Memory B cell (primary cell): ENCODE results near the gene PPHLN1.

Experiments
- ATAC-seq: fragments of 150-1000 bp; cut with Tn5 transposase; 2 replicates; pipeline ENCODE4 v1.10.0; 2021; ENCODE audit warnings: low read depth, mild to moderate bottlenecking, moderate library complexity
- DNase-seq, 2 donors: peaks; one replicate each; pipeline ENCODE4 v3.0.0; 2022; ENCODE audit warnings: low spot score in 2 of 2
- H3K27ac Mint-ChIP-seq: one replicate; pipeline ENCODE4 v1.8.0; 2022; ENCODE audit warnings: mild to moderate bottlenecking, moderate library complexity, mixed read lengths
- H3K27me3 Mint-ChIP-seq: one replicate; pipeline ENCODE4 v1.8.0; 2022; ENCODE audit warnings: mixed read lengths
- H3K36me3 Mint-ChIP-seq: one replicate; pipeline ENCODE4 v1.8.0; 2022; ENCODE audit warnings: mild to moderate bottlenecking, mixed read lengths
- H3K4me1 Mint-ChIP-seq: one replicate; pipeline ENCODE4 v1.8.0; 2022; ENCODE audit warnings: mixed read lengths
- H3K4me3 Mint-ChIP-seq: one replicate; pipeline ENCODE4 v1.8.0; 2022; ENCODE audit warnings: mild to moderate bottlenecking, moderate library complexity, mixed read lengths
- H3K9me3 Mint-ChIP-seq: one replicate; pipeline ENCODE4 v1.8.0; 2022; ENCODE audit warnings: mixed read lengths

Gene PPHLN1

DNA sequence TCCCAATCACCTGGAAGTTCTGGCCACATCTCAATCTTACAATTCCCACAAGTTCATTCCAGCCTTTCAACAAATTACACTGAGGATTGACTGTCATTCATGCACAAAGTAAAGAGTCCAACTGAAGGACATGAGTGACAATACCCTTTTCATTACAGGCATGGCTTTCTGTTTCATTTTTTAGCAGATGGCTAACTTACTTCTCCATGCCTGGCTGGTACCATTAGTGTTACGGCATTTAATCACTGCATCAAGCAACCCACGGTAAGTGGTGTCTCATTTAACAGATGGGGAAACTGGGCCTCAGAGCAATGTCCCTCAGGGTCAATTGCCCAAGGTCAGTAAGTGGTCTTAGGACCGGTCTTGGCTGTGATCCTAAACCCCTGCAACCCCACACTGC lies 149.1 kb downstream of the PPHLN1 start:
- H3K27ac Mint-ChIP-seq = peak overlapping the region; percentile 85
- H3K4me3 Mint-ChIP-seq = peak overlapping the region; percentile 68
- H3K9me3 Mint-ChIP-seq = no peaks in the 10 kb centered on the region
- H3K4me1 Mint-ChIP-seq = peaks cover 50% of the 10 kb centered on the region
- H3K27me3 Mint-ChIP-seq = no peaks in the 10 kb centered on the region
- DNase-seq = no peak
- H3K36me3 Mint-ChIP-seq = peaks cover 13% of the 10 kb centered on the region
- peak; percentile 70 for ATAC-seq

DNA sequence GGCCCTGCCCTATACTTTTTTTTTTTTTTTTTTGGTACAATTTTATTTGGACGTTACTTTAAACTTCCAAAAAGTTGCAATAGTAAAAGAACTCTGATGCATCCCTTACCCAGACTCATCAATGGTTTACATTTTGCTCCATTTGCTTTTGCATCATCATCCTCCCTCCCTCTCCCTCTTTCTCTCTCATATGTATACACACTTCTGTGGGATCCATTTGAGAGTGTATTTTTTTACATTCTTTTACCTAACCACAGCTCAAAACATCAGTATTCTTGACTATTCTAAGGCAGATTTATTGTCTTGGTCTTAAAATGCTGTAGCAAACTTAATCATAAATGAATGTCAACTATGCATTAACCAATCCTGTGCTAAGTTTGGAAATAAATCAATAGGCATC lies 152.0 kb downstream of the PPHLN1 start:
- peaks cover 37% of the 10 kb centered on the region for H3K4me1 Mint-ChIP-seq
- no peaks in the 10 kb centered on the region for H3K27me3 Mint-ChIP-seq
- H3K4me3 Mint-ChIP-seq = no peak overlapping the region
- no peak for DNase-seq
- ATAC-seq = no peak
- no peaks in the 10 kb centered on the region for H3K36me3 Mint-ChIP-seq
- no peak overlapping the region for H3K27ac Mint-ChIP-seq
- no peaks in the 10 kb centered on the region for H3K9me3 Mint-ChIP-seq

DNA sequence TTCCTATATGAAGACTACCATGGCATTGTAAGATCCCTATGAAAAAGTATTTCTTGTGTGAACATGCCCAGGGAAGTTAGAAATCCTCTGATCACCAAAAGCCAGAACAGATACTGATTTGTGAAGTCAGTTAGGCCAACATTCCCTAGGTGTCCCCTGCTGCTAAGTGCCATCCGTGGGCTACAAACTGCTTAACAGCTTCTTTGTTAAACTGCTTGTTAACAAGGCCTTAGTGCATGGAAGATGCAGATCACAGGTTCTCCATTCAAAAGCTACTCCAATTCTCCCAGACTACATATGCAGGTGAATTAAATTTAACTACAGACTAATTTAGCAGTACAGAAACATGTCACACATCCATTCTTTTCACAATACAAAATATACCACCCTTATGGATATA lies 155.4 kb downstream of the PPHLN1 start:
- no peak overlapping the region for H3K27ac Mint-ChIP-seq
- no peak for ATAC-seq
- no peaks in the 10 kb centered on the region for H3K9me3 Mint-ChIP-seq
- no peak overlapping the region for H3K4me3 Mint-ChIP-seq
- no peak for DNase-seq
- H3K27me3 Mint-ChIP-seq = no peaks in the 10 kb centered on the region
- peaks cover 35% of the 10 kb centered on the region for H3K4me1 Mint-ChIP-seq
- peaks cover 4% of the 10 kb centered on the region for H3K36me3 Mint-ChIP-seq

DNA sequence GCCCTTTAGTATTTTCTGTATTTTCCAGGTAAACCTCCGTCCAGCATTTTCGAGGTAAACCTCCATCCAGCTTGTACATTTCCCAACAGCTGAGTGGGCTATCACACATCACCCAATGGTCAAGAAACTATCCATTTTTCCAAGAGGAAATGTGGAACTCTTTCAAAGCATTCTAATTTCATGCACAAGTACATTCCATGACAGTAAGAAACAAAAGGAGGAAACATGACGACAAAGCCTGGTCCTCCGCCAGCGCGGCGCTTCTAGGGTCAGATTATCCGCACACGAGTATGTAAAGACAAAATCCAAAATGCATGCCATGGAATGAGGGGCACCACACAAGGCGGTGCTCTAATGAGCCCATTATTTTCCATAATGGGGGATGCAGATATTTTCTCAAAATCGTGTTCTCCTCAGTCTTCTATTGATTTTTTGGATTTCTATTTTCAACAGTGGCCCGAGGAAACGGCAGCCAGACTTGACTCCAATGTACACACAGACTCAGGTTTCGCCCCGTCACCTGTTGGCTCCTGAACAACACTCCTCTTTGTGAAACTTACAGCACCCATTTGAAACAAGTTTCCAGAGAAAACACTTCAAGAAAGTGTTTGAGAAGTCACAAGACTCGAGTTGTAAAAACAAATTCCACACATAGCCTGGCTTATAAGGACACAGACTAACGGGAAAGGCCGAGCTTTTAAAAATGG lies 156.2 kb downstream of the PPHLN1 start:
- no peak for DNase-seq
- no peak for ATAC-seq
- Mint-ChIP-seq H3K27me3 (no peaks in the 10 kb centered on the region), H3K9me3 (no peaks in the 10 kb centered on the region), H3K4me3 (peak overlapping the region; percentile 98), H3K27ac (peak overlapping the region; percentile 86), H3K4me1 (peaks cover 35% of the 10 kb centered on the region), H3K36me3 (peaks cover 4% of the 10 kb centered on the region)

DNA sequence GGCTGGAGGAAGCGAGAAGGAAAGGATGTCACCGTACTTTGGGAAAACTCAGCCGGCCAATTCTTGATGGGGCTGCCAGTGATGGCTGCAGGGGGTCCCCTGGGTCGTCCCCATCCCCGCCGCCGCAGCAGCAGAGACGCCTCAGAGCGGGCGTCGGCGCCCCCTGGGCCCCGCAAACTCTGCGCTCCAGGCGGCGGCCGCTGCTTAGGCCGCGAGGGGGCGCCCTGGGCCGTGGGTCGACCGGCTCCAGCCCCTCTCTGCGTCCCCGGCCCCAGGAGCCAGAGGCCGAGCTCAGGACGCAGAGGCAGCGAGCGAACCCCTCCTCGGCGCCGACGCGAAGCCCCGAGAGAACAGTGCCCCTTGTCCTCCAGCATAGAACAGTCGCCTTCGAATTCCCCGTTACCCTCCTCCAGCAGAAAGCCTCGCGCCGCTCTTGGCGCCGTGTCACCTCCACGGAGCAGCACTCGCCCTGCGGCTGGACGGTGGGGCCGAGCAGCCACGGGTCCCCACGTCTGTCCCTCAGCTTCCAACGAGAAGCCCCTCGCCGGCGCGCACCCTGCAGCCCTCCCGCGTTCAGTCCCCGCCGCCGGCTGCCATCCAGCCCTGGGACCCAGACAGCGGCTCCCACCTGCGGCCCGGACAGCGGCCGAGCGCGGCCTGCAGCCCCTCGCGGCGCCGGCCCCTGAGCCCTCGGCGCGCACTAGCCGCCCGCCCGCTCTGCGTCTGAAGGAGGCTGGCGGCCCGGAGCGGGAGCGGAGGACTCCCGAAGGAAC lies 157.0 kb downstream of the PPHLN1 start:
- Mint-ChIP-seq H3K36me3 (peaks cover 4% of the 10 kb centered on the region), H3K4me3 (peak overlapping the region; percentile 98), H3K27me3 (no peaks in the 10 kb centered on the region), H3K4me1 (peaks cover 33% of the 10 kb centered on the region), H3K9me3 (no peaks in the 10 kb centered on the region), H3K27ac (peak overlapping the region; percentile 86)
- ATAC-seq (peak; percentile 65), DNase-seq (peak; percentile 77 to 91)

DNA sequence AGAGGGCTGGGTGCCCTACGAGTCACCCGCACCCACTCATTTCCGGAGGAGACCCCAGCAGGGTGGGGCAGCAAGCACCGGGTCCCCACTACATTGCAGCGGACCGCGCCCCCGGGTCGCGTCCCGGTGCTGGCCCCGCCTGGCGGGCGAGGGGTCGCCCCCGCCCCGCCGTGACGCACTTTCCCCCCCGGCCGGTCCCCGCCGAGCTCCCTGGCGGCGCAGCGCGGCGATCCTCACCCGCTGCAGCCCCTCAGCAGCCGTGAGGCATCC lies 157.5 kb downstream of the PPHLN1 start:
- peak overlapping the region; percentile 98 for H3K4me3 Mint-ChIP-seq
- H3K9me3 Mint-ChIP-seq = no peaks in the 10 kb centered on the region
- DNase-seq = no peak
- H3K36me3 Mint-ChIP-seq = peaks cover 4% of the 10 kb centered on the region
- no peaks in the 10 kb centered on the region for H3K27me3 Mint-ChIP-seq
- ATAC-seq = peak; percentile 49
- peak overlapping the region; percentile 98 for H3K27ac Mint-ChIP-seq
- H3K4me1 Mint-ChIP-seq = peaks cover 28% of the 10 kb centered on the region

DNA sequence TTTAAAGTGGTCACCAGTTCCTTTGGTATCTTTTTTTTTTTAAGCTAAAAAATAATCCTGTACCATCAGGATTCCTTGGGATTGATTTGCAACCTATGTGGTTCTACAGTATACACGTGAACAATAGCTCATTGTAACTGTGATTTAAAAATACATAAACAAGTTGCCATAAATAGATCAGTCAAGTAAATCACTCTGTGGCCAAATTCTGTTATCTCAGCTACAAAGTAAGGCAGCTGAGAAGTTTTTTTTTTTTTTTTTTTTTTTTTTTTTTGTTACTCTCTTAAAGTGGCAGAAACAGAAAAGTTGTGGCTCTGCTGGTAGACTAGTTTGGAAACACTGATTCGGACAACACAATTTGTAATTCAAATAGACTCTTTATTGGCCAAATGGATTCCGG lies 159.0 kb downstream of the PPHLN1 start:
- Mint-ChIP-seq H3K4me3 (no peak overlapping the region), H3K27me3 (no peaks in the 10 kb centered on the region), H3K4me1 (peaks cover 18% of the 10 kb centered on the region), H3K36me3 (peaks cover 4% of the 10 kb centered on the region), H3K27ac (peak overlapping the region; percentile 25), H3K9me3 (no peaks in the 10 kb centered on the region)
- DNase-seq = no peak
- no peak for ATAC-seq

DNA sequence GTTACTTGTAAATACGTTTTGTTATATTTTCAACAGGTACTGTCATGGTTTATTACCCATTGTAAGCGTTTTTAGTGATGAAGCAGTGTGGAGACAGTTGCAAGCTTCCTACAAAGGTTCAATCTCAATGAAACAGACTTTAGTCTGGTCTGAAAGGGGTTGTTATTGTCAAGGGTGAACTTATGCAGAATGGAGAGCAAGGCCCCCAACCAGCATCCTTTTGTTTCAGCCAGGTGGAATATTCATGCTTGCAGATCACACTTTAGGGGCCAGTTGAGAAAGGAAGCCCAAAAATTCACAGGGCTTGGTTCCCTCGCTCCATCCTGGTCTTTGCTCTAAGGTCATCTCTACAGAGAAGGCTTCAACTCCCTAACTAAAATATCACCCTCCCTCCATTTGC lies 159.9 kb downstream of the PPHLN1 start:
- DNase-seq (no peak), ATAC-seq (no peak)
- H3K4me3 Mint-ChIP-seq = no peak overlapping the region
- H3K9me3 Mint-ChIP-seq = no peaks in the 10 kb centered on the region
- peaks cover 4% of the 10 kb centered on the region for H3K36me3 Mint-ChIP-seq
- H3K4me1 Mint-ChIP-seq = peaks cover 11% of the 10 kb centered on the region
- peak overlapping the region; percentile 25 for H3K27ac Mint-ChIP-seq
- no peaks in the 10 kb centered on the region for H3K27me3 Mint-ChIP-seq

DNA sequence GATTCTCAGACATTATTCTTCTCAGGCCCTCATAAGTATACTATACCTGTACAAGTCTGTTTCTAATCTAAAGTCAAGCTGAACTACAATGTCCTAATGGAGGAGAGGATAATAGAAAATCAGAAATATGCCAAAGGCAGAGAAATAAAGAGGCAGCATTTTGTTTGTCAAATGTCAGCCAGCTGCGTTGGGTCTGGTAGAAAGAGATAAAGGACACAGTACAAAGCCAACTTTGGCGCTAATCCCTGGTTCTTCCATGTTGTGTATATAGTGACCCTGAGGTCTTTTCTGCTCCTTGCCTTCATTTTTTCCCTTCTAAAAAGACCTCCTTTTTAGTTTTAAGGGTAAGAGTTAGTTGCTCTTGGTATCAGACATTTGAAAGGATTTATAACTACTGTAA lies 160.4 kb downstream of the PPHLN1 start:
- Mint-ChIP-seq H3K27me3 (no peaks in the 10 kb centered on the region), H3K9me3 (no peaks in the 10 kb centered on the region), H3K4me3 (no peak overlapping the region), H3K4me1 (peaks cover 9% of the 10 kb centered on the region), H3K36me3 (peaks cover 4% of the 10 kb centered on the region), H3K27ac (peak overlapping the region; percentile 25)
- ATAC-seq (no peak), DNase-seq (no peak)

DNA sequence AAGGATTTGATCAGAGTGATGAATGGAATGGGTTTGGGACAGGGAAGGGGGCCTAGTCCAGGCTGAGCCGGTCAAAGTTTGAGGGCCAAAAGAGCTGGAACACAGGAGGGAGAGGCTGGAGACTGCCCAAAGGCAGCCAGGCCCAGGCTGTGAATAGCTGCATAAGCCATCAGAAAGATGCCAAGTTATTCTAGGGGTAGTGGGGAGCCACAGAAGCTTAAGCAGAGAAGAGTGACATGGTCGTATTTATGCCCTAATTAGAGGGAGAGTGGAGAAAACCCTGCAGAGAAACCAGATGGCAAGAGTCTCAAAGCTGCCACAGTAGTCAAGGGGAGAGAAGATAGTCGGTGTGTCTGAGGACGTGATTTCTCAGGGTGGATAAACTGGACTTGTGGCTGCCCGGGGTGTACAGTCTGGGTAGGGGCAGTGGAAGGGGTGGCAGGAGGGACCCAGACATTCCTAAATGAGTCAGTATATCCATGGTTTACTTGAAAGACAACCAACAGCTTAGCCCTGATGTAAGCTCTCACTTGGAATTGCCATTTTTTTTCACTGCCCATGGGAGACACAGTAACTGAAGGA lies 164.4 kb downstream of the PPHLN1 start:
- H3K9me3 Mint-ChIP-seq = no peaks in the 10 kb centered on the region
- DNase-seq (no peak), ATAC-seq (no peak)
- H3K36me3 Mint-ChIP-seq = no peaks in the 10 kb centered on the region
- H3K27ac Mint-ChIP-seq = no peak overlapping the region
- H3K27me3 Mint-ChIP-seq = no peaks in the 10 kb centered on the region
- no peak overlapping the region for H3K4me3 Mint-ChIP-seq
- H3K4me1 Mint-ChIP-seq = no peaks in the 10 kb centered on the region
